Peyer's patch (tissue), 4 donors: ENCODE measurements around the gene TOM1L2.

Experiments
- CTCF ChIP-seq, 6 experiments: fragments of 450-650 bp in 4 of 6; fragments of 200-600 bp in 2 of 6; sonication (generic) in 1 of 6; IDR thresholded peaks; one replicate each; pipeline ENCODE4 v1.5.1; 2017 to 2019; ENCODE audit warnings: antibody characterized with exemption in 6 of 6, mild to moderate bottlenecking in 3 of 6, moderate library complexity in 1 of 6
- POLR2A ChIP-seq, 2 donors: fragments of 450-650 bp; IDR thresholded peaks; one replicate each; pipeline ENCODE4 v1.5.1; 2017; ENCODE audit warnings: antibody characterized with exemption in 2 of 2, mild to moderate bottlenecking in 2 of 2, moderate library complexity in 2 of 2

- TF ChIP-seq CTCF (IDR thresholded peaks at IDR 0.05) (no peak), POLR2A (IDR thresholded peaks at IDR 0.05) (no peak)
Measured at GRCh38 chr17:17958982-17959381, 13.2 kb downstream of the TOM1L2 start.
